GM23338 (cell line): Measurements from ENCODE around the gene RAVER1. TPM values are rescaled to one million over a fixed set of nuclear protein-coding genes. Genes with fewer than 3 reads are reported as not detected.
A peak's percentile ranks its signal among the peaks of the same experiment; 100 is the strongest.

Source experiments
- ATAC-seq: fragments of 200-7000 bp; cut with Tn5 transposase; 3 replicates; pipeline ENCODE4 v1.9.1; 2020
- DNase-seq: peaks from one replicate; pipeline ENCODE4 v3.0.0-alpha.2; 2015; ENCODE audit warnings: low spot score
- H2AFZ ChIP-seq: fragments of 200-600 bp; sonication (generic); 2 replicates; pipeline ENCODE4 v1.8.0; 2016; ENCODE audit warnings: antibody characterized with exemption, mild to moderate bottlenecking, moderate library complexity
- H3F3A ChIP-seq: fragments of 200-600 bp; sonication (generic); replicated peaks from 2 replicates; pipeline ENCODE4 v1.8.0; 2017; ENCODE audit warnings: antibody characterized with exemption, mixed run types, low read depth
- H3K27ac ChIP-seq: fragments of 200-600 bp; sonication (generic); 2 replicates; pipeline ENCODE4 v1.6.1; 2016; ENCODE audit warnings: low read depth
- H3K27me3 ChIP-seq: fragments of 200-600 bp; sonication (generic); 2 replicates; pipeline ENCODE4 v1.8.0; 2016; ENCODE audit warnings: mild to moderate bottlenecking, mixed run types, moderate library complexity; ENCODE audit not compliant: insufficient read depth
- H3K36me3 ChIP-seq: fragments of 200-600 bp; sonication (generic); 2 replicates; pipeline ENCODE4 v1.8.0; 2016; ENCODE audit warnings: mild to moderate bottlenecking; ENCODE audit not compliant: insufficient read depth
- H3K4me1 ChIP-seq: fragments of 200-600 bp; sonication (generic); 2 replicates; pipeline ENCODE4 v1.8.0; 2016; ENCODE audit warnings: mild to moderate bottlenecking, moderate library complexity; ENCODE audit not compliant: insufficient read depth
- H3K4me2 ChIP-seq: fragments of 200-600 bp; sonication (generic); 2 replicates; pipeline ENCODE4 v1.7.1; 2017; ENCODE audit warnings: mixed run types
- H3K4me3 ChIP-seq: fragments of 200-600 bp; sonication (generic); 2 replicates; pipeline ENCODE4 v1.6.1; 2016; ENCODE audit warnings: mixed run types
- H3K79me2 ChIP-seq: fragments of 200-600 bp; sonication (generic); replicated peaks from 2 replicates; pipeline ENCODE4 v1.8.0; 2017; ENCODE audit warnings: mild to moderate bottlenecking; ENCODE audit not compliant: insufficient read depth
- H3K9me2 ChIP-seq: fragments of 200-600 bp; sonication (generic); 2 replicates; pipeline ENCODE4 v1.8.0; 2017; ENCODE audit not compliant: insufficient read depth
- H4K20me1 ChIP-seq: fragments of 200-600 bp; sonication (generic); replicated peaks from 2 replicates; pipeline ENCODE4 v1.8.0; 2017; ENCODE audit warnings: mild to moderate bottlenecking; ENCODE audit not compliant: insufficient read depth
- H3K27ac Mint-ChIP-seq: 2 replicates; pipeline ENCODE4 v1.8.0; 2020; ENCODE audit warnings: inconsistent platforms, mild to moderate bottlenecking, moderate library complexity, mixed read lengths
- H3K27me3 Mint-ChIP-seq: 3 replicates; pipeline ENCODE4 v1.8.0; 2022; ENCODE audit warnings: low read depth, mild to moderate bottlenecking, moderate library complexity, mixed read lengths, inconsistent platforms; ENCODE audit not compliant: insufficient read depth, poor library complexity
- H3K36me3 Mint-ChIP-seq: 3 replicates; pipeline ENCODE4 v1.8.0; 2021; ENCODE audit warnings: low read depth, mild to moderate bottlenecking, inconsistent platforms, moderate library complexity, mixed read lengths
- H3K4me1 Mint-ChIP-seq: 3 replicates; pipeline ENCODE4 v1.8.0; 2020; ENCODE audit warnings: mild to moderate bottlenecking, inconsistent platforms, mixed read lengths
- H3K4me3 Mint-ChIP-seq: 3 replicates; pipeline ENCODE4 v1.8.0; 2021; ENCODE audit warnings: moderate library complexity, mild to moderate bottlenecking, inconsistent platforms, mixed read lengths
- H3K9me3 Mint-ChIP-seq: 3 replicates; pipeline ENCODE4 v1.8.0; 2020; ENCODE audit warnings: moderate library complexity, mild to moderate bottlenecking, inconsistent platforms, mixed read lengths
- CREB1 ChIP-seq: fragments of 250-450 bp; sonication (Bioruptor Pico); IDR thresholded peaks from 2 replicates; pipeline ENCODE4 v1.5.0; 2020; ENCODE audit warnings: low read depth, mild to moderate bottlenecking, moderate library complexity
- EZH2 ChIP-seq: fragments of 200-600 bp; sonication (generic); IDR thresholded peaks from one replicate; pipeline ENCODE4 v1.8.0; 2017; ENCODE audit warnings: antibody characterized with exemption, mild to moderate bottlenecking, low read depth; ENCODE audit not compliant: unreplicated experiment
- EZH2phosphoT487 ChIP-seq: fragments of 200-600 bp; sonication (generic); IDR thresholded peaks from one replicate; pipeline ENCODE4 v1.8.1; 2018; ENCODE audit warnings: antibody characterized with exemption; ENCODE audit not compliant: unreplicated experiment
- JUNB ChIP-seq: IDR thresholded peaks from one replicate; pipeline ENCODE4 v1.6.1; 2016; ENCODE audit warnings: antibody characterized with exemption; ENCODE audit not compliant: unreplicated experiment
- NANOG ChIP-seq: IDR thresholded peaks from 2 replicates; pipeline ENCODE4 v1.6.1; 2016; ENCODE audit warnings: antibody characterized with exemption, borderline replicate concordance
- POLR2AphosphoS5 ChIP-seq: IDR thresholded peaks from 2 replicates; pipeline ENCODE4 v1.6.1; 2016; ENCODE audit warnings: antibody characterized with exemption, low read depth
- STAT1 ChIP-seq: IDR thresholded peaks from one replicate; pipeline ENCODE4 v1.6.1; 2016; ENCODE audit warnings: antibody characterized with exemption; ENCODE audit not compliant: unreplicated experiment
- ZNF114 ChIP-seq: fragments of 250-450 bp; sonication (Bioruptor Pico); IDR thresholded peaks from 2 replicates; pipeline ENCODE4 v1.5.0; 2020; ENCODE audit warnings: mild to moderate bottlenecking, moderate library complexity
- ZNF331 ChIP-seq: fragments of 250-450 bp; sonication (Bioruptor Pico); IDR thresholded peaks from 2 replicates; pipeline ENCODE4 v1.5.0; 2020; ENCODE audit warnings: low read depth, mild to moderate bottlenecking, moderate library complexity
- polyA plus RNA-seq: library from polyadenylated mRNA; unstranded; fragments of >200 nt; fragmentation: Nextera tagmentation; extraction: Ambion mirVana; gene quantifications from 2 replicates; pipeline ENCODE4 v1.2.1, GENCODE V29; 2016
- total RNA-seq: library from RNA; depleted of rRNA; stranded (reverse); fragments of >200 nt; shearing (Covaris generic); gene quantifications from 2 replicates; pipeline ENCODE4 v1.2.3, GENCODE V29; 2014
- TF ChIP-seq, protein P1 (sequence below): IDR thresholded peaks from one replicate; pipeline ENCODE4 v1.6.1; 2018; ENCODE audit warnings: antibody characterized with exemption; ENCODE audit not compliant: unreplicated experiment
- TF ChIP-seq, protein P2 (sequence below): fragments of 250-450 bp; sonication (Bioruptor Pico); IDR thresholded peaks from 2 replicates; pipeline ENCODE4 v1.5.0; 2020; ENCODE audit warnings: mild to moderate bottlenecking, moderate library complexity
- TF ChIP-seq, protein P3 (sequence below), 2 experiments: fragments of 200-600 bp in 1 of 2; sonication (generic) in 1 of 2; conservative IDR thresholded peaks; 2 replicates each; pipeline versions ENCODE4 v1.5.1 to v1.6.1; 2016 to 2017; ENCODE audit warnings: antibody characterized with exemption in 2 of 2, low read depth in 2 of 2, mild to moderate bottlenecking in 2 of 2, moderate library complexity in 1 of 2
- TF ChIP-seq, protein P4 (sequence below): IDR thresholded peaks from 2 replicates; pipeline ENCODE4 v1.6.1; 2016; ENCODE audit warnings: antibody characterized with exemption

Gene RAVER1
- total and polyA plus RNA-seq, 2 experiments from 2014 or later = 25.5 to 88.3 TPM

DNA sequence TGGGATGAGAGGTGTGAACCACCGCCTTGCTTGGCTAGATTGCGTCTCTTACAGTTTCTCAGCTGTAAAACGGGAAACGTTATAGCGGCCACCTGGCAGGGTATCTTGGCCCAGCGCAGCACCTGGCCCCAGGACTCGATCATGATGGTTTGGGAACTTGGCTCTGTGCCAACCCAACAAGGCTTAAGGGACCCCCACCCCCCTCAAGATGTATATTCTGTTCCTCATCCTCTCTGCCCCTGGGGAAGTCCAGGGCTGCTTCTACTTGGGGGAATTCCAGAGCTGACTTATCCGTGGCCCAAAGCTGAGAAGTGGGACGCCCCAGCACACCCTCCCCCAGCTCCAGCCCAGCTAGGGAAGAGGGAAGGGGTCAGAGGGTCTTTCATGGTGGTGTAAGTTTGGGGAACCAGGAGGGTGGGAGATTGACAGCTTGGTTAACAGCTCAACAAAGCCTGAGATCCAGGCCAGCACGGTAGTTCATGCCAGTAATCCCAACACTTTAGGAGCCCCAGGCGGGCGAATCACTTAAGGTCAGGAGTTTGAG is 61.7 kb downstream of the RAVER1 start:
- ATAC-seq = peak; percentile 6; the same call in 2 of the 3 replicates
- H3K27me3 Mint-ChIP-seq = peaks cover 42% of the 10 kb centered on the region

More for the DNA sequence above, 61.7 kb downstream of the RAVER1 start:
- Mint-ChIP-seq H3K9me3 (no peaks in the 10 kb centered on the region; the same call in 2 of the 3 replicates), H3K27ac (no peak overlapping the region), H3K4me1 (peaks cover 4% of the 10 kb centered on the region; the same call in 2 of the 3 replicates), H3K36me3 (peaks cover 4% of the 10 kb centered on the region; the same call in 1 of the 3 replicates), H3K4me3 (peak overlapping the region; percentile 65)
- Histone ChIP-seq H3K27ac (no peak overlapping the region), H3K9me2 (no peaks in the 10 kb centered on the region), H3K4me3 (peak overlapping the region; percentile 53), H3F3A (peaks cover 13% of the 10 kb centered on the region; the same call in 1 of the 2 replicates), H3K79me2 (no peaks in the 10 kb centered on the region), H2AFZ (peak overlapping the region; percentile 94; the same call in 1 of the 2 replicates), H3K27me3 (peaks cover 45% of the 10 kb centered on the region), H3K36me3 (no peaks in the 10 kb centered on the region), H3K4me1 (peaks cover 4% of the 10 kb centered on the region; the same call in 1 of the 2 replicates), H4K20me1 (no peaks in the 10 kb centered on the region), H3K4me2 (peak overlapping the region; percentile 77)
- no peak for TF ChIP-seq NANOG
- TF ChIP-seq, protein P1, sequence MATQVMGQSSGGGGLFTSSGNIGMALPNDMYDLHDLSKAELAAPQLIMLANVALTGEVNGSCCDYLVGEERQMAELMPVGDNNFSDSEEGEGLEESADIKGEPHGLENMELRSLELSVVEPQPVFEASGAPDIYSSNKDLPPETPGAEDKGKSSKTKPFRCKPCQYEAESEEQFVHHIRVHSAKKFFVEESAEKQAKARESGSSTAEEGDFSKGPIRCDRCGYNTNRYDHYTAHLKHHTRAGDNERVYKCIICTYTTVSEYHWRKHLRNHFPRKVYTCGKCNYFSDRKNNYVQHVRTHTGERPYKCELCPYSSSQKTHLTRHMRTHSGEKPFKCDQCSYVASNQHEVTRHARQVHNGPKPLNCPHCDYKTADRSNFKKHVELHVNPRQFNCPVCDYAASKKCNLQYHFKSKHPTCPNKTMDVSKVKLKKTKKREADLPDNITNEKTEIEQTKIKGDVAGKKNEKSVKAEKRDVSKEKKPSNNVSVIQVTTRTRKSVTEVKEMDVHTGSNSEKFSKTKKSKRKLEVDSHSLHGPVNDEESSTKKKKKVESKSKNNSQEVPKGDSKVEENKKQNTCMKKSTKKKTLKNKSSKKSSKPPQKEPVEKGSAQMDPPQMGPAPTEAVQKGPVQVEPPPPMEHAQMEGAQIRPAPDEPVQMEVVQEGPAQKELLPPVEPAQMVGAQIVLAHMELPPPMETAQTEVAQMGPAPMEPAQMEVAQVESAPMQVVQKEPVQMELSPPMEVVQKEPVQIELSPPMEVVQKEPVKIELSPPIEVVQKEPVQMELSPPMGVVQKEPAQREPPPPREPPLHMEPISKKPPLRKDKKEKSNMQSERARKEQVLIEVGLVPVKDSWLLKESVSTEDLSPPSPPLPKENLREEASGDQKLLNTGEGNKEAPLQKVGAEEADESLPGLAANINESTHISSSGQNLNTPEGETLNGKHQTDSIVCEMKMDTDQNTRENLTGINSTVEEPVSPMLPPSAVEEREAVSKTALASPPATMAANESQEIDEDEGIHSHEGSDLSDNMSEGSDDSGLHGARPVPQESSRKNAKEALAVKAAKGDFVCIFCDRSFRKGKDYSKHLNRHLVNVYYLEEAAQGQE = no peak
- TF ChIP-seq ZNF114 (CRISPR knock-in tag) = no peak
- no peak for TF ChIP-seq CREB1 (CRISPR knock-in tag)
- TF ChIP-seq JUNB = no peak
- TF ChIP-seq ZNF331 (CRISPR knock-in tag) = no peak
- TF ChIP-seq, protein P2, sequence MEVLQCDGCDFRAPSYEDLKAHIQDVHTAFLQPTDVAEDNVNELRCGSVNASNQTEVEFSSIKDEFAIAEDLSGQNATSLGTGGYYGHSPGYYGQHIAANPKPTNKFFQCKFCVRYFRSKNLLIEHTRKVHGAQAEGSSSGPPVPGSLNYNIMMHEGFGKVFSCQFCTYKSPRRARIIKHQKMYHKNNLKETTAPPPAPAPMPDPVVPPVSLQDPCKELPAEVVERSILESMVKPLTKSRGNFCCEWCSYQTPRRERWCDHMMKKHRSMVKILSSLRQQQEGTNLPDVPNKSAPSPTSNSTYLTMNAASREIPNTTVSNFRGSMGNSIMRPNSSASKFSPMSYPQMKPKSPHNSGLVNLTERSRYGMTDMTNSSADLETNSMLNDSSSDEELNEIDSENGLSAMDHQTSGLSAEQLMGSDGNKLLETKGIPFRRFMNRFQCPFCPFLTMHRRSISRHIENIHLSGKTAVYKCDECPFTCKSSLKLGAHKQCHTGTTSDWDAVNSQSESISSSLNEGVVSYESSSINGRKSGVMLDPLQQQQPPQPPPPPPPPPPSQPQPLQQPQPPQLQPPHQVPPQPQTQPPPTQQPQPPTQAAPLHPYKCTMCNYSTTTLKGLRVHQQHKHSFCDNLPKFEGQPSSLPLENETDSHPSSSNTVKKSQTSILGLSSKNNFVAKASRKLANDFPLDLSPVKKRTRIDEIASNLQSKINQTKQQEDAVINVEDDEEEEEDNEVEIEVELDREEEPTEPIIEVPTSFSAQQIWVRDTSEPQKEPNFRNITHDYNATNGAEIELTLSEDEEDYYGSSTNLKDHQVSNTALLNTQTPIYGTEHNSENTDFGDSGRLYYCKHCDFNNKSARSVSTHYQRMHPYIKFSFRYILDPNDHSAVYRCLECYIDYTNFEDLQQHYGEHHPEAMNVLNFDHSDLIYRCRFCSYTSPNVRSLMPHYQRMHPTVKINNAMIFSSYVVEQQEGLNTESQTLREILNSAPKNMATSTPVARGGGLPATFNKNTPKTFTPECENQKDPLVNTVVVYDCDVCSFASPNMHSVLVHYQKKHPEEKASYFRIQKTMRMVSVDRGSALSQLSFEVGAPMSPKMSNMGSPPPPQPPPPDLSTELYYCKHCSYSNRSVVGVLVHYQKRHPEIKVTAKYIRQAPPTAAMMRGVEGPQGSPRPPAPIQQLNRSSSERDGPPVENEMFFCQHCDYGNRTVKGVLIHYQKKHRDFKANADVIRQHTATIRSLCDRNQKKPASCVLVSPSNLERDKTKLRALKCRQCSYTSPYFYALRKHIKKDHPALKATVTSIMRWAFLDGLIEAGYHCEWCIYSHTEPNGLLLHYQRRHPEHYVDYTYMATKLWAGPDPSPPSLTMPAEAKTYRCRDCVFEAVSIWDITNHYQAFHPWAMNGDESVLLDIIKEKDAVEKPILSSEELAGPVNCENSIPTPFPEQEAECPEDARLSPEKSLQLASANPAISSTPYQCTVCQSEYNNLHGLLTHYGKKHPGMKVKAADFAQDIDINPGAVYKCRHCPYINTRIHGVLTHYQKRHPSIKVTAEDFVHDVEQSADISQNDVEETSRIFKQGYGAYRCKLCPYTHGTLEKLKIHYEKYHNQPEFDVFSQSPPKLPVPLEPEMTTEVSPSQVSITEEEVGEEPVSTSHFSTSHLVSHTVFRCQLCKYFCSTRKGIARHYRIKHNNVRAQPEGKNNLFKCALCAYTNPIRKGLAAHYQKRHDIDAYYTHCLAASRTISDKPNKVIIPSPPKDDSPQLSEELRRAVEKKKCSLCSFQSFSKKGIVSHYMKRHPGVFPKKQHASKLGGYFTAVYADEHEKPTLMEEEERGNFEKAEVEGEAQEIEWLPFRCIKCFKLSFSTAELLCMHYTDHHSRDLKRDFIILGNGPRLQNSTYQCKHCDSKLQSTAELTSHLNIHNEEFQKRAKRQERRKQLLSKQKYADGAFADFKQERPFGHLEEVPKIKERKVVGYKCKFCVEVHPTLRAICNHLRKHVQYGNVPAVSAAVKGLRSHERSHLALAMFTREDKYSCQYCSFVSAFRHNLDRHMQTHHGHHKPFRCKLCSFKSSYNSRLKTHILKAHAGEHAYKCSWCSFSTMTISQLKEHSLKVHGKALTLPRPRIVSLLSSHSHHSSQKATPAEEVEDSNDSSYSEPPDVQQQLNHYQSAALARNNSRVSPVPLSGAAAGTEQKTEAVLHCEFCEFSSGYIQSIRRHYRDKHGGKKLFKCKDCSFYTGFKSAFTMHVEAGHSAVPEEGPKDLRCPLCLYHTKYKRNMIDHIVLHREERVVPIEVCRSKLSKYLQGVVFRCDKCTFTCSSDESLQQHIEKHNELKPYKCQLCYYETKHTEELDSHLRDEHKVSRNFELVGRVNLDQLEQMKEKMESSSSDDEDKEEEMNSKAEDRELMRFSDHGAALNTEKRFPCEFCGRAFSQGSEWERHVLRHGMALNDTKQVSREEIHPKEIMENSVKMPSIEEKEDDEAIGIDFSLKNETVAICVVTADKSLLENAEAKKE (CRISPR knock-in tag) = no peak
- no peak for TF ChIP-seq STAT1
- TF ChIP-seq, protein P3, sequence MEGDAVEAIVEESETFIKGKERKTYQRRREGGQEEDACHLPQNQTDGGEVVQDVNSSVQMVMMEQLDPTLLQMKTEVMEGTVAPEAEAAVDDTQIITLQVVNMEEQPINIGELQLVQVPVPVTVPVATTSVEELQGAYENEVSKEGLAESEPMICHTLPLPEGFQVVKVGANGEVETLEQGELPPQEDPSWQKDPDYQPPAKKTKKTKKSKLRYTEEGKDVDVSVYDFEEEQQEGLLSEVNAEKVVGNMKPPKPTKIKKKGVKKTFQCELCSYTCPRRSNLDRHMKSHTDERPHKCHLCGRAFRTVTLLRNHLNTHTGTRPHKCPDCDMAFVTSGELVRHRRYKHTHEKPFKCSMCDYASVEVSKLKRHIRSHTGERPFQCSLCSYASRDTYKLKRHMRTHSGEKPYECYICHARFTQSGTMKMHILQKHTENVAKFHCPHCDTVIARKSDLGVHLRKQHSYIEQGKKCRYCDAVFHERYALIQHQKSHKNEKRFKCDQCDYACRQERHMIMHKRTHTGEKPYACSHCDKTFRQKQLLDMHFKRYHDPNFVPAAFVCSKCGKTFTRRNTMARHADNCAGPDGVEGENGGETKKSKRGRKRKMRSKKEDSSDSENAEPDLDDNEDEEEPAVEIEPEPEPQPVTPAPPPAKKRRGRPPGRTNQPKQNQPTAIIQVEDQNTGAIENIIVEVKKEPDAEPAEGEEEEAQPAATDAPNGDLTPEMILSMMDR (conservative IDR thresholded peaks at IDR 0.05; ENCODE audit: low read depth in 2 of 2) = no peak
- TF ChIP-seq POLR2AphosphoS5 = no peak
- TF ChIP-seq, protein P4, sequence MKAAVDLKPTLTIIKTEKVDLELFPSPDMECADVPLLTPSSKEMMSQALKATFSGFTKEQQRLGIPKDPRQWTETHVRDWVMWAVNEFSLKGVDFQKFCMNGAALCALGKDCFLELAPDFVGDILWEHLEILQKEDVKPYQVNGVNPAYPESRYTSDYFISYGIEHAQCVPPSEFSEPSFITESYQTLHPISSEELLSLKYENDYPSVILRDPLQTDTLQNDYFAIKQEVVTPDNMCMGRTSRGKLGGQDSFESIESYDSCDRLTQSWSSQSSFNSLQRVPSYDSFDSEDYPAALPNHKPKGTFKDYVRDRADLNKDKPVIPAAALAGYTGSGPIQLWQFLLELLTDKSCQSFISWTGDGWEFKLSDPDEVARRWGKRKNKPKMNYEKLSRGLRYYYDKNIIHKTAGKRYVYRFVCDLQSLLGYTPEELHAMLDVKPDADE = no peak
- TF ChIP-seq EZH2 = no peak
- TF ChIP-seq EZH2phosphoT487 = no peak
- DNase-seq = no peak
